Measurements from ENCODE around the gene ICAM5.

ICAM5 gene

GRCh38 chr19:10284960-10285278, 4.8 kb upstream of the ICAM5 start:
- no peak overlapping the region for H3K27ac ChIP-seq (ENCODE audit: poor library complexity, severe bottlenecking)
- no peaks in the 10 kb centered on the region for H3K36me3 ChIP-seq (ENCODE audit: low read depth)
- H3K4me1 ChIP-seq (ENCODE audit: insufficient read depth, poor library complexity, severe bottlenecking) = peaks cover 24% of the 10 kb centered on the region
- DNase-seq (ENCODE audit: low spot score) (no peak), ATAC-seq (ENCODE audit: low read depth) (no peak)
- no peak overlapping the region for H3K4me3 ChIP-seq (ENCODE audit: severe bottlenecking)
- H3K9me3 ChIP-seq (ENCODE audit: severe bottlenecking) = no peaks in the 10 kb centered on the region
- H3K27me3 ChIP-seq (ENCODE audit: insufficient read depth, poor library complexity, severe bottlenecking) = no peaks in the 10 kb centered on the region
- no peak for TF ChIP-seq CTCF (IDR thresholded peaks at IDR 0.05; ENCODE audit: poor library complexity, severe bottlenecking)

- H3K27ac ChIP-seq (ENCODE audit: poor library complexity, severe bottlenecking) = peak overlapping the region; percentile 45
- peaks cover 24% of the 10 kb centered on the region for H3K4me1 ChIP-seq (ENCODE audit: insufficient read depth, poor library complexity, severe bottlenecking)
- ATAC-seq (ENCODE audit: low read depth) (no peak), DNase-seq (ENCODE audit: low spot score) (no peak)
- H3K36me3 ChIP-seq (ENCODE audit: low read depth) = no peaks in the 10 kb centered on the region
- no peak for TF ChIP-seq CTCF (IDR thresholded peaks at IDR 0.05; ENCODE audit: poor library complexity, severe bottlenecking)
- H3K27me3 ChIP-seq (ENCODE audit: insufficient read depth, poor library complexity, severe bottlenecking) = no peaks in the 10 kb centered on the region
- H3K4me3 ChIP-seq (ENCODE audit: severe bottlenecking) = no peak overlapping the region
- H3K9me3 ChIP-seq (ENCODE audit: severe bottlenecking) = no peaks in the 10 kb centered on the region
These were observed 4.4 kb upstream of the ICAM5 start for GRCh38 chr19:10285393-10285792.

GRCh38 chr19:10286803-10287737, 2.7 kb upstream of the ICAM5 start, which contains the start of gene ICAM4:
Gene ICAM4, plus strand, starts transcription at chr19:10286955. Its CDS starts 58 bp downstream, at chr19:10287013.
- Histone ChIP-seq H3K4me1 (ENCODE audit: insufficient read depth, poor library complexity, severe bottlenecking) (peaks cover 26% of the 10 kb centered on the region), H3K27me3 (ENCODE audit: insufficient read depth, poor library complexity, severe bottlenecking) (no peaks in the 10 kb centered on the region), H3K9me3 (ENCODE audit: severe bottlenecking) (no peaks in the 10 kb centered on the region), H3K36me3 (ENCODE audit: low read depth) (no peaks in the 10 kb centered on the region), H3K4me3 (ENCODE audit: severe bottlenecking) (no peak within 1 kb of the TSS), H3K27ac (ENCODE audit: poor library complexity, severe bottlenecking) (peak within 1 kb of the TSS; percentile 45)
- ATAC-seq (ENCODE audit: low read depth) = no peak
- DNase-seq (ENCODE audit: low spot score) = no peak
- no peak for TF ChIP-seq CTCF (IDR thresholded peaks at IDR 0.05; ENCODE audit: poor library complexity, severe bottlenecking)

- ATAC-seq (ENCODE audit: low read depth) (peak; percentile 60), DNase-seq (ENCODE audit: low spot score) (peak; percentile 81)
- Histone ChIP-seq H3K4me1 (ENCODE audit: insufficient read depth, poor library complexity, severe bottlenecking) (peaks cover 18% of the 10 kb centered on the region), H3K27me3 (ENCODE audit: insufficient read depth, poor library complexity, severe bottlenecking) (no peaks in the 10 kb centered on the region), H3K27ac (ENCODE audit: poor library complexity, severe bottlenecking) (peak overlapping the region; percentile 61), H3K4me3 (ENCODE audit: severe bottlenecking) (peak overlapping the region; percentile 47), H3K9me3 (ENCODE audit: severe bottlenecking) (no peaks in the 10 kb centered on the region), H3K36me3 (ENCODE audit: low read depth) (peaks cover 7% of the 10 kb centered on the region; the same call in 1 of the 2 replicates)
- TF ChIP-seq CTCF (IDR thresholded peaks at IDR 0.05; ENCODE audit: poor library complexity, severe bottlenecking) = no peak
These were observed 1.0 kb upstream of the ICAM5 start for GRCh38 chr19:10288662-10289166.
